ENCODE data around the gene RGPD5.
"Not testable (repeated sequence)": the region's sequence is repeated elsewhere in the genome, so short reads cannot be mapped to it uniquely, and the experiment has no call there.

Gene RGPD5

GRCh38 chr2:109781147-109781816 lies 12.8 kb upstream of the RGPD5 start:
- not testable (repeated sequence) for H3K9me3 ChIP-seq (ENCODE audit: control insufficient read depth, low read length); H3K4me3 ChIP-seq (ENCODE audit: insufficient read depth, low read depth, low read length, poor library complexity, severe bottlenecking); H3K27me3 ChIP-seq (replicated peaks; ENCODE audit: control insufficient read depth, insufficient read depth, low read length, poor library complexity, severe bottlenecking); H3K4me1 ChIP-seq (ENCODE audit: control insufficient read depth, insufficient read depth, low read length, poor library complexity, severe bottlenecking); DNase-seq; H3K36me3 ChIP-seq (ENCODE audit: control insufficient read depth, insufficient read depth, low read length); H3K27ac ChIP-seq (ENCODE audit: insufficient read depth, low read length, poor library complexity, severe bottlenecking)

- not testable (repeated sequence) for H3K9me3 ChIP-seq (ENCODE audit: control insufficient read depth, low read length); DNase-seq; H3K27ac ChIP-seq (ENCODE audit: insufficient read depth, low read length, poor library complexity, severe bottlenecking); H3K27me3 ChIP-seq (replicated peaks; ENCODE audit: control insufficient read depth, insufficient read depth, low read length, poor library complexity, severe bottlenecking); H3K36me3 ChIP-seq (ENCODE audit: control insufficient read depth, insufficient read depth, low read length); H3K4me3 ChIP-seq (ENCODE audit: insufficient read depth, low read depth, low read length, poor library complexity, severe bottlenecking); H3K4me1 ChIP-seq (ENCODE audit: control insufficient read depth, insufficient read depth, low read length, poor library complexity, severe bottlenecking)
Observed at GRCh38 chr2:109782446-109782993, 11.6 kb upstream of the RGPD5 start.

GRCh38 chr2:109791530-109792279 lies 2.4 kb upstream of the RGPD5 start:
- H3K27ac ChIP-seq (ENCODE audit: insufficient read depth, low read length, poor library complexity, severe bottlenecking); H3K9me3 ChIP-seq (ENCODE audit: control insufficient read depth, low read length); H3K4me1 ChIP-seq (ENCODE audit: control insufficient read depth, insufficient read depth, low read length, poor library complexity, severe bottlenecking); DNase-seq; H3K27me3 ChIP-seq (replicated peaks; ENCODE audit: control insufficient read depth, insufficient read depth, low read length, poor library complexity, severe bottlenecking); H3K4me3 ChIP-seq (ENCODE audit: insufficient read depth, low read depth, low read length, poor library complexity, severe bottlenecking); H3K36me3 ChIP-seq (ENCODE audit: control insufficient read depth, insufficient read depth, low read length): not testable (repeated sequence)

- not testable (repeated sequence) for H3K27ac ChIP-seq (ENCODE audit: insufficient read depth, low read length, poor library complexity, severe bottlenecking); H3K36me3 ChIP-seq (ENCODE audit: control insufficient read depth, insufficient read depth, low read length); H3K27me3 ChIP-seq (replicated peaks; ENCODE audit: control insufficient read depth, insufficient read depth, low read length, poor library complexity, severe bottlenecking); DNase-seq; H3K4me3 ChIP-seq (ENCODE audit: insufficient read depth, low read depth, low read length, poor library complexity, severe bottlenecking); H3K9me3 ChIP-seq (ENCODE audit: control insufficient read depth, low read length); H3K4me1 ChIP-seq (ENCODE audit: control insufficient read depth, insufficient read depth, low read length, poor library complexity, severe bottlenecking)
Observed at GRCh38 chr2:109792659-109793058, 1.4 kb upstream of the RGPD5 start.

GRCh38 chr2:109871129-109871751 lies 77.1 kb downstream of the RGPD5 start:
- not testable (repeated sequence) for H3K36me3 ChIP-seq (ENCODE audit: control insufficient read depth, insufficient read depth, low read length); H3K4me3 ChIP-seq (ENCODE audit: insufficient read depth, low read depth, low read length, poor library complexity, severe bottlenecking)

GRCh38 chr2:109876625-109877024 lies 82.5 kb downstream of the RGPD5 start:
- not testable (repeated sequence) for H3K27me3 ChIP-seq (replicated peaks; ENCODE audit: control insufficient read depth, insufficient read depth, low read length, poor library complexity, severe bottlenecking); H3K4me1 ChIP-seq (ENCODE audit: control insufficient read depth, insufficient read depth, low read length, poor library complexity, severe bottlenecking); H3K9me3 ChIP-seq (ENCODE audit: control insufficient read depth, low read length); DNase-seq; H3K36me3 ChIP-seq (ENCODE audit: control insufficient read depth, insufficient read depth, low read length); H3K4me3 ChIP-seq (ENCODE audit: insufficient read depth, low read depth, low read length, poor library complexity, severe bottlenecking); H3K27ac ChIP-seq (ENCODE audit: insufficient read depth, low read length, poor library complexity, severe bottlenecking)

More at GRCh38 chr2:109871129-109871751, 77.1 kb downstream of the RGPD5 start:
- H3K4me1 ChIP-seq (ENCODE audit: control insufficient read depth, insufficient read depth, low read length, poor library complexity, severe bottlenecking); H3K9me3 ChIP-seq (ENCODE audit: control insufficient read depth, low read length); H3K27ac ChIP-seq (ENCODE audit: insufficient read depth, low read length, poor library complexity, severe bottlenecking); DNase-seq; H3K27me3 ChIP-seq (replicated peaks; ENCODE audit: control insufficient read depth, insufficient read depth, low read length, poor library complexity, severe bottlenecking): not testable (repeated sequence)

GRCh38 chr2:109882112-109882511 lies 88.0 kb downstream of the RGPD5 start:
- H3K4me3 ChIP-seq (ENCODE audit: insufficient read depth, low read depth, low read length, poor library complexity, severe bottlenecking); DNase-seq; H3K4me1 ChIP-seq (ENCODE audit: control insufficient read depth, insufficient read depth, low read length, poor library complexity, severe bottlenecking); H3K27ac ChIP-seq (ENCODE audit: insufficient read depth, low read length, poor library complexity, severe bottlenecking); H3K27me3 ChIP-seq (replicated peaks; ENCODE audit: control insufficient read depth, insufficient read depth, low read length, poor library complexity, severe bottlenecking); H3K9me3 ChIP-seq (ENCODE audit: control insufficient read depth, low read length); H3K36me3 ChIP-seq (ENCODE audit: control insufficient read depth, insufficient read depth, low read length): not testable (repeated sequence)

GRCh38 chr2:109888414-109888813 lies 94.3 kb downstream of the RGPD5 start:
- not testable (repeated sequence) for H3K27me3 ChIP-seq (replicated peaks; ENCODE audit: control insufficient read depth, insufficient read depth, low read length, poor library complexity, severe bottlenecking); H3K4me3 ChIP-seq (ENCODE audit: insufficient read depth, low read depth, low read length, poor library complexity, severe bottlenecking); H3K9me3 ChIP-seq (ENCODE audit: control insufficient read depth, low read length); DNase-seq; H3K4me1 ChIP-seq (ENCODE audit: control insufficient read depth, insufficient read depth, low read length, poor library complexity, severe bottlenecking); H3K27ac ChIP-seq (ENCODE audit: insufficient read depth, low read length, poor library complexity, severe bottlenecking); H3K36me3 ChIP-seq (ENCODE audit: control insufficient read depth, insufficient read depth, low read length)

GRCh38 chr2:109889909-109890308 lies 95.8 kb downstream of the RGPD5 start:
- not testable (repeated sequence) for H3K27ac ChIP-seq (ENCODE audit: insufficient read depth, low read length, poor library complexity, severe bottlenecking); H3K27me3 ChIP-seq (replicated peaks; ENCODE audit: control insufficient read depth, insufficient read depth, low read length, poor library complexity, severe bottlenecking); H3K4me3 ChIP-seq (ENCODE audit: insufficient read depth, low read depth, low read length, poor library complexity, severe bottlenecking); DNase-seq; H3K9me3 ChIP-seq (ENCODE audit: control insufficient read depth, low read length); H3K4me1 ChIP-seq (ENCODE audit: control insufficient read depth, insufficient read depth, low read length, poor library complexity, severe bottlenecking); H3K36me3 ChIP-seq (ENCODE audit: control insufficient read depth, insufficient read depth, low read length)

GRCh38 chr2:109891024-109891423 lies 96.9 kb downstream of the RGPD5 start:
- not testable (repeated sequence) for H3K27me3 ChIP-seq (replicated peaks; ENCODE audit: control insufficient read depth, insufficient read depth, low read length, poor library complexity, severe bottlenecking); H3K36me3 ChIP-seq (ENCODE audit: control insufficient read depth, insufficient read depth, low read length); H3K4me3 ChIP-seq (ENCODE audit: insufficient read depth, low read depth, low read length, poor library complexity, severe bottlenecking); H3K4me1 ChIP-seq (ENCODE audit: control insufficient read depth, insufficient read depth, low read length, poor library complexity, severe bottlenecking); H3K27ac ChIP-seq (ENCODE audit: insufficient read depth, low read length, poor library complexity, severe bottlenecking); H3K9me3 ChIP-seq (ENCODE audit: control insufficient read depth, low read length); DNase-seq
